Bronchial epithelial cell (primary cell): Measurements from ENCODE around the gene UCK1. TPM values are rescaled to one million over a fixed set of nuclear protein-coding genes. Genes with fewer than 3 reads are reported as not detected.

Source experiments
- DNase-seq: peaks from one replicate; pipeline ENCODE4 v3.0.0-alpha.2; 2010; ENCODE audit warnings: low read depth
- FAIRE-seq: peaks from 2 replicates; lab custom pipeline; 2011; peaks lifted over from hg19 to GRCh38; lab: Jason Lieb, UNC
- H3K27me3 ChIP-seq: 2 replicates; pipeline ENCODE4 v1.5.1; 2011; ENCODE audit warnings: low read length; ENCODE audit not compliant: control insufficient read depth, insufficient read depth
- H3K36me3 ChIP-seq: 2 replicates; pipeline ENCODE4 v1.5.1; 2011; ENCODE audit warnings: low read length; ENCODE audit not compliant: control insufficient read depth, insufficient read depth
- H3K4me3 ChIP-seq: 2 replicates; pipeline ENCODE4 v1.5.1; 2011; ENCODE audit warnings: mild to moderate bottlenecking, low read depth, low read length, control low read depth
- total RNA-seq: library from RNA; depleted of rRNA; stranded (reverse); fragments of >200 nt; gene quantifications from 2 replicates; pipeline ENCODE4 v1.2.1, GENCODE V29; 2014
- TF ChIP-seq, protein P1 (sequence below): IDR thresholded peaks from 2 replicates; pipeline ENCODE4 v1.5.1; 2011; ENCODE audit warnings: mild to moderate bottlenecking, moderate library complexity, low read length, control low read depth, inconsistent platforms; ENCODE audit not compliant: insufficient read depth, severe bottlenecking

Gene UCK1
- total RNA-seq, 1 donor from 2014 or later, result 15.0 TPM

DNA sequence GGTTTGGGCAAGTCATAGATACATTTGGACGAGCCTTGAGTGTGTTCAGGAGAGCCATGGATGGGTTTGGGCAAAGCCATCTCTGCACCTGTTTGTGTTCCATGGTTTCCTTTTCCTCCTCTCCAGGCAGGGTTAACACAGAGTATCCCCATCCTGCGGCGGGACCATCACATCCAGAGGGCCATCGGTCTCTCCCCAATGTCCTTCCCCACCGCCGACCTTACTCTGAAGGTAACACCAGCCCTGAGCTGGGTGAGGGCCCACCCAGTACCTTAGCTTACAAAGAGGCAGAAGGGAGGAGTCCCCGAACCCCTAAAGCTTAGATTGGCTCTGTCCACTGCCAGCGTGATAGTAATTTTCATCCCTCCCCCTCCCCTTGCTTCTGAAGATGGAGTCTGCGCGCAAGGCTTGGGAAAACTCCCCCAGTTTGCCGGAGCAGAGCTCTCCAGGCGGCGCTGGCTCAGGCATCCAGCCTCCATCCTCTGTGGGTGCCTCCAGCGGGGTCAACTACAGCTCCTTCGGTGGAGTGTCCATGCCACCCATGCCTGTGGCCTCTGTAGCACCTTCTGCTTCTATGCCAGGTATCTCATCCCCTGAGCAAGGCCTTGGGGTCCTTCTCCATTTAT is 46.4 kb downstream of the UCK1 start:
- Histone ChIP-seq H3K36me3 (peaks cover 66% of the 10 kb centered on the region), H3K4me3 (no peak overlapping the region), H3K27me3 (no peaks in the 10 kb centered on the region)
- DNase-seq, result no peak
- FAIRE-seq, result no peak
- TF ChIP-seq, protein P1, sequence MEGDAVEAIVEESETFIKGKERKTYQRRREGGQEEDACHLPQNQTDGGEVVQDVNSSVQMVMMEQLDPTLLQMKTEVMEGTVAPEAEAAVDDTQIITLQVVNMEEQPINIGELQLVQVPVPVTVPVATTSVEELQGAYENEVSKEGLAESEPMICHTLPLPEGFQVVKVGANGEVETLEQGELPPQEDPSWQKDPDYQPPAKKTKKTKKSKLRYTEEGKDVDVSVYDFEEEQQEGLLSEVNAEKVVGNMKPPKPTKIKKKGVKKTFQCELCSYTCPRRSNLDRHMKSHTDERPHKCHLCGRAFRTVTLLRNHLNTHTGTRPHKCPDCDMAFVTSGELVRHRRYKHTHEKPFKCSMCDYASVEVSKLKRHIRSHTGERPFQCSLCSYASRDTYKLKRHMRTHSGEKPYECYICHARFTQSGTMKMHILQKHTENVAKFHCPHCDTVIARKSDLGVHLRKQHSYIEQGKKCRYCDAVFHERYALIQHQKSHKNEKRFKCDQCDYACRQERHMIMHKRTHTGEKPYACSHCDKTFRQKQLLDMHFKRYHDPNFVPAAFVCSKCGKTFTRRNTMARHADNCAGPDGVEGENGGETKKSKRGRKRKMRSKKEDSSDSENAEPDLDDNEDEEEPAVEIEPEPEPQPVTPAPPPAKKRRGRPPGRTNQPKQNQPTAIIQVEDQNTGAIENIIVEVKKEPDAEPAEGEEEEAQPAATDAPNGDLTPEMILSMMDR, result no peak

DNA sequence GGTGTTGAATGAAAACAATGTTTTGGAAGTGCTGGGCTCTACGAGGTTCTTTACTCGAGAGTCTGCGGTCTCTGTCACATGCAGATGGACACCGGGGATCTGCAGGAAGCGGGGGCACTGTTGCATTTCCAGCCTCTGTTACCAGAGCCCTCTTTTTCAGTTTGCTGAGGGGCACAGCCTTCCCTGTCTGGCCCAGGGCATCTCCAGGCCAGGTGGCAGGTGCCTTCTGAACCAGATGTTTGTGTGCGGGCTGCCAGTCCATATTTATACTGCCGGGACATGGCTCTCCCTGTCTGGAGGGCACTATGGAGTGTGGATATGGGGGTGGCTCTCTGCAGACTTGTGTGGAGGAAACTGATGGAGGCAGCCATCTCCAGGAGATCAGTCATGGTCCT is 47.0 kb downstream of the UCK1 start:
- DNase-seq, result no peak
- Histone ChIP-seq H3K36me3 (peaks cover 68% of the 10 kb centered on the region), H3K27me3 (no peaks in the 10 kb centered on the region), H3K4me3 (no peak overlapping the region)
- FAIRE-seq, result no peak
- TF ChIP-seq, protein P1, result no peak

DNA sequence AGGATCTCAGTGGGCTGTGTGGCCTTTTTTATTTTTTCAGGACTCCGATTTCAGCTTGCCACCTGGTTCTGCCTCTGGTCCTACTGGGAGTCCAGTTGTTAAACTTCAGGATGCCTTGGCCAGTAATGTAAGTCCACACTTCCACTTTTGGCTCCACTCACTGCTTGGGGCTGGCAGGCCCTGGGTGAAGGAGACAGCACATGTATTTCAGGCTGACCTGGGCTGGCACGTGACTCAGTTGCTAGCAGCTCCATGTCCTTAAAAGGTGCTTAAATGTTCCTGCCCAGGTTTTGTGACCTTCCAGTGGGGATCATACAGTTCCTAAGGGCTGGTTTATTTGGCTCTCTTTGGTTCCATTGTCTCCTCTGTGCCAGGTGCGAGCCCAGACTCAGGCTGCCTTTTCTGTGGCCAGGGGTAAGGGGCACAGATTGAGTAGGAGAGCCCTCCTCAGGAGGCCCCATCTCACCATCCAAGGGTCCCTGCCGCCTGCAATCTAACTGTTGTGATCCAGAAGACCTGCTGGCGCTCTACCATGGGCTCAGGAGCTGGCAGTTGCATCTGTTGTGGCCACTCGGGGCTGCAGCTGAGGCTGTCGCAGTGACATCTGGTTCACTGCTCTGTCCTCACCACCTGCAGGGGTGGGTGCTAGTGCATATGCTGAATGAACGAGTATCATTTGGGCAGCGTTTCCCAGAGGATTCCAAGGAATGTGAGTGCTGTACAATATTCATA is 47.6 kb downstream of the UCK1 start:
- Histone ChIP-seq H3K36me3 (peaks cover 69% of the 10 kb centered on the region), H3K4me3 (no peak overlapping the region), H3K27me3 (no peaks in the 10 kb centered on the region)
- DNase-seq, result no peak
- no peak for FAIRE-seq
- TF ChIP-seq, protein P1, result no peak

DNA sequence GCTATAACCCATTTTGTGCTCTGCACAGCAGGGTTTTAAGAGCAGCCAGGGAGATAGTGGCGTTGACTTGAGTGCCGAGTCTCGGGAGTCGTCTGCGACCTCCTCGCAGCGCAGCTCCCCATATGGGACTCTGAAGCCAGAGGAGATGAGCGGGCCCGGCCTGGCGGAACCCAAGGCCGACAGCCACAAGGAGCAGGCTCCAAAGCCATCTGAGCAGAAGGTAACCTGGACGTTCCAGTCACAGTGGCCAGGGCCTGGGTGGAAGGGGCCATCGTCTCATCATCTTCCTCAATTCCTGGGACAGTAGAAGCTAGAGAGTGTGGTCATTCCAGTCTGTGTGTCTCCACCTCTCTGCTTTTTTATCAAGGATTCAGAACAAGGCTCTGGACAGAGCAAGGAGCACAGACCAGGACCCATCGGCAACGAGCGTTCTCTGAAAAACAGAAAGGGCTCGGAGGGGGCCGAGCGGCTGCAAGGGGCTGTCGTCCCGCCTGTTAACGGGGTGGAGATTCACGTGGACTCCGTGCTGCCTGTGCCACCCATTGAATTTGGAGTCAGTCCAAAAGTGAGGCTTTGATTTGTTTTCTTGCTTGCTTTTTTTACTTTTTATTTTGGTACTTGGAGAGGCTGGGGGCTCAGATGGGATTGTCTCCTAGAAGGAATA is 48.6 kb downstream of the UCK1 start:
- TF ChIP-seq, protein P1, result no peak
- no peak overlapping the region for H3K4me3 ChIP-seq
- H3K27me3 ChIP-seq, result no peaks in the 10 kb centered on the region
- no peak for FAIRE-seq
- H3K36me3 ChIP-seq, result peaks cover 68% of the 10 kb centered on the region
- no peak for DNase-seq

DNA sequence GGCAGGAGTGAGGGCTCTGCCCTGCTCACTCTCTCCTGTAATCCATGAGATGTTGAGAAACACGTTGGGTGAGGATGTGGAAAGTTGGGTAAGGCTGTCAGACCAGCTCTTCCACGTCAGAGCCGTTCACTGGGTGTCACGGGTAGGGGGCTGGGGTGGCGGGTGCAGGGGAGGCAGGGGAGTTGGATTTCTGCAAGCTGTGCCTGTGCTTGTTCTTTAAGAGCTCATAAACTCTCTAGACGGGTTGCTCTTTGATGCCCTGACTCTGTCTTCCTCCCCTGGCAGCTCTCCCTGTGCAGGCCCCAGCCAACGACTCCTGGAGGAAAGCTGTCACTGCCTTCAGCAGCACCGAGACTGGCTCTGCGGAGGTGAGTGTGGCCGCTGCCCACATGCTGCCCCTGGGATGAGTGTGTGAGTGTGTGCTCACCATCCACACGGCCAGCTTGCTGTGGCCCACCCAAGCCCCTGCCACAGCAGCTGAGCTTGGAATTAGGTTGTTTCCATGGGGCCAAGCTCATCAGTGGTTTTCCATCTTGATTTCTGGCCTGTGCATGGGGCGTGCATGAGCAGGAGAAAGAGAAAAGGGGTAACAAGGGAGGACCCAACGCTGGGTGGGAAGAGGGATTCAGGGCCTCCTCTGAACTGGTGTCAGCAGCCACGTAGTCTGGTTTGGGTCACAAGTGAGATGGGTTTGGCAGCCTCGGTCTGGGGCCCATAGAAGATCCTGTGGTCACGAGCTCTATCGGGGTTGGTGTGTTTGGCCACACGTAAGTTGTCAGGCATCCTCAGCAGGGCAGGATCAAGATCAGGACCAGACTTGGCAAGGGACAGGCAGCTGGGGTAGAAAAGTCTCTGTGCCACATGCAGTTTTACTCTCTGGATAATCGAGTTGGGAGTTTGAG is 49.4 kb downstream of the UCK1 start:
- no peaks in the 10 kb centered on the region for H3K27me3 ChIP-seq
- H3K4me3 ChIP-seq, result no peak overlapping the region
- H3K36me3 ChIP-seq, result peaks cover 69% of the 10 kb centered on the region
- FAIRE-seq, result no peak
- TF ChIP-seq, protein P1, result no peak
- no peak for DNase-seq
